Stomach (tissue), 4 donors: Measurements from ENCODE around the gene FBXO46.

Experiments used
- CTCF ChIP-seq, 7 experiments: fragments of 450-650 bp in 4 of 7; fragments of 200-600 bp in 3 of 7; sonication (generic) in 3 of 7; IDR thresholded peaks; one replicate each; pipeline ENCODE4 v1.5.1; 2016 to 2019; ENCODE audit warnings: antibody characterized with exemption in 7 of 7, control low read depth in 2 of 7, mild to moderate bottlenecking in 1 of 7
- EP300 ChIP-seq: sonication (generic); formaldehyde crosslinking; IDR thresholded peaks from one replicate; pipeline ENCODE4 v1.6.1; 2017; ENCODE audit warnings: antibody characterized with exemption
- POLR2A ChIP-seq, 4 donors: fragments of 450-650 bp; IDR thresholded peaks; one replicate each; pipeline ENCODE4 v1.6.1; 2016; ENCODE audit warnings: antibody characterized with exemption in 4 of 4, control low read depth in 2 of 4, mild to moderate bottlenecking in 1 of 4, moderate library complexity in 1 of 4

GRCh38 chr19:45711851-45712698 is 18.6 kb downstream of the FBXO46 start:
- TF ChIP-seq POLR2A (IDR thresholded peaks at IDR 0.05) (no peak), CTCF (IDR thresholded peaks at IDR 0.05) (no peak), EP300 (no peak)
